Stomach (tissue), 9 donors: Measurements from ENCODE around the gene ST7L. TPM values are rescaled to one million over a fixed set of nuclear protein-coding genes. Genes with fewer than 3 reads are reported as not detected.

Experiments used
- DNase-seq, 2 donors: peaks; one replicate each; pipeline versions ENCODE4 v3.0.0 to v3.0.0-alpha.2; 2013 to 2019
- H3K27ac ChIP-seq, 5 donors: fragments of 200-600 bp in 4 of 5; sonication (generic) in 4 of 5; one replicate each; pipeline ENCODE4 v1.5.1; 2013 to 2019; ENCODE audit warnings: mild to moderate bottlenecking in 1 of 5, moderate library complexity in 1 of 5
- H3K27me3 ChIP-seq, 3 donors: fragments of 200-600 bp; sonication (generic); one replicate each; pipeline ENCODE4 v1.5.1; 2017 to 2019; ENCODE audit warnings: mixed run types in 1 of 3
- H3K36me3 ChIP-seq, 4 donors: fragments of 200-600 bp; sonication (generic); 1 replicate in 3 of 4; 2 replicates in 1 of 4; pipeline ENCODE4 v1.5.1; 2016 to 2019
- H3K4me1 ChIP-seq, 4 donors: fragments of 200-600 bp; sonication (generic); one replicate each; pipeline ENCODE4 v1.5.1; 2016 to 2019
- H3K4me3 ChIP-seq, 4 donors: fragments of 200-600 bp; sonication (generic) in 3 of 4; one replicate each; pipeline ENCODE4 v1.5.1; 2016 to 2019; ENCODE audit warnings: mild to moderate bottlenecking in 1 of 4
- H3K9me3 ChIP-seq, 4 donors: fragments of 200-600 bp; sonication (generic); one replicate each; pipeline ENCODE4 v1.5.1; 2016 to 2019
- EP300 ChIP-seq: sonication (generic); formaldehyde crosslinking; IDR thresholded peaks from one replicate; pipeline ENCODE4 v1.6.1; 2017; ENCODE audit warnings: antibody characterized with exemption
- POLR2A ChIP-seq, 4 donors: fragments of 450-650 bp; IDR thresholded peaks; one replicate each; pipeline ENCODE4 v1.6.1; 2016; ENCODE audit warnings: antibody characterized with exemption in 4 of 4, control low read depth in 2 of 4, mild to moderate bottlenecking in 1 of 4, moderate library complexity in 1 of 4
- POLR2AphosphoS5 ChIP-seq, 3 donors: sonication (generic); formaldehyde crosslinking; IDR thresholded peaks; one replicate each; pipeline ENCODE4 v1.6.1; 2016; ENCODE audit warnings: antibody characterized with exemption in 3 of 3
- WGBS, 5 donors: extraction: QIAGEN DNeasy Blood & Tissue Kit in 3 of 5; methylation state at CpG; one replicate each; pipeline versions ENCODE4 v1.1.5 to v1.1.7; 2013 to 2018; 5-methylcytosine and 5-hydroxymethylcytosine counted together
- intact Hi-C: fragments of 100-400 bp; cut with DNase I; formaldehyde crosslinking; loops from one replicate; pipeline ENCODE4 v1.15.1; 2023; ENCODE audit warnings: low total_unique reads
- polyA plus RNA-seq, 3 donors: library from polyadenylated mRNA; stranded (reverse); fragments of 200-250 nt; gene quantifications; one replicate each; pipeline ENCODE4 v1.2.3, GENCODE V29; 2013
- total RNA-seq, 5 donors: library from RNA; depleted of rRNA; stranded (reverse); fragments of >200 nt; gene quantifications; one replicate each; pipeline versions ENCODE4 v1.1.0 to v1.2.3, GENCODE V29; 2014 to 2016
- TF ChIP-seq, protein P1 (sequence below), 7 experiments: fragments of 450-650 bp in 4 of 7; fragments of 200-600 bp in 3 of 7; sonication (generic) in 3 of 7; IDR thresholded peaks; one replicate each; pipeline ENCODE4 v1.5.1; 2016 to 2019; ENCODE audit warnings: antibody characterized with exemption in 7 of 7, control low read depth in 2 of 7, mild to moderate bottlenecking in 1 of 7
- donor health status: healthy with polysubstance abuse.
- donor health status: Bipolar disorder and iron deficiency.
- donor health status: healthy.

The ST7L gene
- total and polyA plus RNA-seq, 8 donors = 3.5 to 85.7 (median 11.3) TPM

GRCh38 chr1:112599477-112599876, 19.5 kb downstream of the ST7L start:
- no peaks in the 10 kb centered on the region for H3K4me1 ChIP-seq
- intact Hi-C loops = no loop called here
- TF ChIP-seq EP300 (no peak), POLR2AphosphoS5 (IDR thresholded peaks at IDR 0.05) (no peak), POLR2A (IDR thresholded peaks at IDR 0.05) (no peak)
- TF ChIP-seq, protein P1, sequence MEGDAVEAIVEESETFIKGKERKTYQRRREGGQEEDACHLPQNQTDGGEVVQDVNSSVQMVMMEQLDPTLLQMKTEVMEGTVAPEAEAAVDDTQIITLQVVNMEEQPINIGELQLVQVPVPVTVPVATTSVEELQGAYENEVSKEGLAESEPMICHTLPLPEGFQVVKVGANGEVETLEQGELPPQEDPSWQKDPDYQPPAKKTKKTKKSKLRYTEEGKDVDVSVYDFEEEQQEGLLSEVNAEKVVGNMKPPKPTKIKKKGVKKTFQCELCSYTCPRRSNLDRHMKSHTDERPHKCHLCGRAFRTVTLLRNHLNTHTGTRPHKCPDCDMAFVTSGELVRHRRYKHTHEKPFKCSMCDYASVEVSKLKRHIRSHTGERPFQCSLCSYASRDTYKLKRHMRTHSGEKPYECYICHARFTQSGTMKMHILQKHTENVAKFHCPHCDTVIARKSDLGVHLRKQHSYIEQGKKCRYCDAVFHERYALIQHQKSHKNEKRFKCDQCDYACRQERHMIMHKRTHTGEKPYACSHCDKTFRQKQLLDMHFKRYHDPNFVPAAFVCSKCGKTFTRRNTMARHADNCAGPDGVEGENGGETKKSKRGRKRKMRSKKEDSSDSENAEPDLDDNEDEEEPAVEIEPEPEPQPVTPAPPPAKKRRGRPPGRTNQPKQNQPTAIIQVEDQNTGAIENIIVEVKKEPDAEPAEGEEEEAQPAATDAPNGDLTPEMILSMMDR (IDR thresholded peaks at IDR 0.05) = no peak
- no peaks in the 10 kb centered on the region for H3K27me3 ChIP-seq
- peaks cover 3 to 88% (median 83%) of the 10 kb centered on the region in 4 donors for H3K36me3 ChIP-seq
- whole genome bisulfite sequencing, 5 donors = 87 to 96% (median 94%) methylated on average over 4 of the region's 4 CpGs
- no peak for DNase-seq
- H3K4me3 ChIP-seq = no peak overlapping the region
- H3K27ac ChIP-seq = no peak overlapping the region
- H3K9me3 ChIP-seq = no peaks in the 10 kb centered on the region

DNA sequence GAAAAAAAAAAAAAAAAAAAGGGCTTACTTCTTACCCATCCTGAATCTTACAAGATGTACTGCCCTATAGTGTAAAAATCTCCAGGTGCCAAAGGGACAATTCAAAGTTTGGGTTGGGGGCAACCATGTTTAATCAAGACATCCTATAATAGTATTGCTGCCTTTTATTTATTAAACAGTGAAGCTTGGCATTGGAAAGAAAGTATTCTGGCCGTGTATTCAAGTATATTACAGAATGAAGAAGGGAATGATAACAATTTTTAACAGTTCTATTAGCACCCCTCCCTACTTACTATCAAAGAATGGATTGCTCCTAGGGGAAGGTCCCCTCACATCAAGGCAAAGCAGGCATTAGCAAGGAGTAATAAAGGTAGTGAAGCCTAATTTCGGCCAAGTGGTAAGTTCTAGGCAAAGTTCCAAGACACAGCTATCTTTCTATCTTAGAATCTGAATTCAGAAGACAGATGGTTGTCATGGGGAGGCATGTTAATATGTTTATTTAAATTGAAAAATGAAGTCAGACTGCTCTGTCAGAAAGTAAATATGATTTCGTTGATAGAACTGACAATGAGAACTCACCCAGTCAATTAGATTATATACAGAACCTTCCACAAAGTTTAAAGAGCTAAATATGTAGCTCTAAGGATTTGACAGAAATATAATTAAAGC, 24.6 kb downstream of the ST7L start:
- no peak overlapping the region for H3K4me3 ChIP-seq
- H3K27me3 ChIP-seq = no peaks in the 10 kb centered on the region
- no peaks in the 10 kb centered on the region for H3K4me1 ChIP-seq
- TF ChIP-seq POLR2A (IDR thresholded peaks at IDR 0.05) (no peak), EP300 (no peak), POLR2AphosphoS5 (IDR thresholded peaks at IDR 0.05) (no peak)
- TF ChIP-seq, protein P1 (IDR thresholded peaks at IDR 0.05) = no peak
- no peak for DNase-seq
- intact Hi-C loops = no loop called here
- no peak overlapping the region for H3K27ac ChIP-seq
- peaks cover 14 to 70% (median 56%) of the 10 kb centered on the region in 4 donors for H3K36me3 ChIP-seq
- 50 to 60% (median 53%) methylated on average over 3 of the region's 3 CpGs for WGBS, 5 donors
- H3K9me3 ChIP-seq = no peaks in the 10 kb centered on the region

- no peaks in the 10 kb centered on the region for H3K4me1 ChIP-seq
- no peaks in the 10 kb centered on the region for H3K27me3 ChIP-seq
- no peaks in the 10 kb centered on the region for H3K9me3 ChIP-seq
- H3K4me3 ChIP-seq = no peak overlapping the region
- TF ChIP-seq POLR2AphosphoS5 (IDR thresholded peaks at IDR 0.05) (no peak), EP300 (no peak), POLR2A (IDR thresholded peaks at IDR 0.05) (no peak)
- TF ChIP-seq, protein P1 (IDR thresholded peaks at IDR 0.05) = no peak
- no peak for DNase-seq
- 85 to 98% (median 96%) methylated on average over 1 of the region's 1 CpG for WGBS, 5 donors
- no peak overlapping the region for H3K27ac ChIP-seq
- peaks cover 14 to 48% (median 41%) of the 10 kb centered on the region in 4 donors for H3K36me3 ChIP-seq
- intact Hi-C loops = no loop called here
These were observed 29.2 kb downstream of the ST7L start for GRCh38 chr1:112589766-112590165.

GRCh38 chr1:112583366-112583765, 35.6 kb downstream of the ST7L start:
- Histone ChIP-seq H3K27ac (no peak overlapping the region), H3K27me3 (no peaks in the 10 kb centered on the region), H3K4me3 (no peak overlapping the region), H3K4me1 (no peaks in the 10 kb centered on the region), H3K36me3 (peaks cover 0 to 66% (median 54%) of the 10 kb centered on the region in 4 donors), H3K9me3 (no peaks in the 10 kb centered on the region)
- no peak for TF ChIP-seq EP300
- TF ChIP-seq POLR2AphosphoS5 (IDR thresholded peaks at IDR 0.05) = no peak
- no peak for TF ChIP-seq POLR2A (IDR thresholded peaks at IDR 0.05)
- TF ChIP-seq, protein P1 (IDR thresholded peaks at IDR 0.05) = no peak
- no peak for DNase-seq
- intact Hi-C loops = no loop called here
